K562 (cell line): Measurements from ENCODE around the gene OGFR.

Source experiments
- EP300 ChIP-seq: IDR thresholded peaks from 2 replicates; pipeline ENCODE4 v1.6.1; 2012; ENCODE audit warnings: low read length, improper control_type of control experiment
- NBN ChIP-seq: fragments of 450-650 bp; IDR thresholded peaks from 2 replicates; pipeline ENCODE4 v1.6.1; 2016; ENCODE audit warnings: low read depth, mild to moderate bottlenecking
- PHTF2 ChIP-seq: fragments of 250-450 bp; sonication (Bioruptor Pico); IDR thresholded peaks from 2 replicates; pipeline ENCODE4 v1.5.0; 2021; ENCODE audit warnings: mild to moderate bottlenecking
- TAF7 ChIP-seq: fragments of 450-650 bp; IDR thresholded peaks from 2 replicates; pipeline ENCODE4 v1.6.1; 2016; ENCODE audit warnings: missing genetic modification characterization, missing compliant biosample characterization

- TF ChIP-seq TAF7 (tag), result no peak
- no peak for TF ChIP-seq PHTF2 (CRISPR knock-in tag)
- no peak for TF ChIP-seq EP300
- no peak for TF ChIP-seq NBN
Measured at GRCh38 chr20:62855120-62855519, 50.5 kb downstream of the OGFR start.
